Naive thymus-derived CD4-positive, alpha-beta T cell (primary cell): Measurements from ENCODE around the gene NFIC. TPM values are rescaled to one million over a fixed set of nuclear protein-coding genes. Genes with fewer than 3 reads are reported as not detected.
A peak's percentile ranks its signal among the peaks of the same experiment; 100 is the strongest.

Source experiments
- ATAC-seq: fragments of 150-1000 bp; cut with Tn5 transposase; 2 replicates; pipeline ENCODE4 v1.10.0; 2021; ENCODE audit warnings: mild to moderate bottlenecking, moderate library complexity
- CTCF ChIA-PET: fragments of 350-600 bp; sonication (Branson Sonifier 250); formaldehyde crosslinking; loops from one replicate; lab custom pipeline; 2021; ENCODE audit warnings: antibody characterized with exemption; lab: Charles Lee
- POLR2A ChIA-PET: fragments of 350-600 bp; sonication (Branson Sonifier 250); formaldehyde crosslinking; loops from one replicate; lab custom pipeline; 2021; ENCODE audit warnings: antibody characterized with exemption, inconsistent platforms; lab: Charles Lee
- DNase-seq, 9 donors: peaks; one replicate each; pipeline versions ENCODE4 v3.0.0 to v3.0.0-alpha.2; 2020 to 2022; ENCODE audit warnings: mixed read lengths in 1 of 9
- H3K27ac ChIP-seq: one replicate; pipeline ENCODE4 v1.7.0; 2013; ENCODE audit warnings: mild to moderate bottlenecking, low read depth, low read length, moderate library complexity
- H3K27me3 ChIP-seq, 2 donors: one replicate each; pipeline ENCODE4 v1.7.0; 2013; ENCODE audit warnings: low read length in 2 of 2, mild to moderate bottlenecking in 2 of 2, moderate library complexity in 2 of 2; ENCODE audit not compliant: control insufficient read depth in 2 of 2, insufficient read depth in 2 of 2
- H3K36me3 ChIP-seq, 3 experiments: 1 replicate in 2 of 3; 2 replicates in 1 of 3; pipeline ENCODE4 v1.7.0; 2013; ENCODE audit warnings: low read length in 3 of 3, mild to moderate bottlenecking in 3 of 3, moderate library complexity in 1 of 3; ENCODE audit not compliant: insufficient read depth in 3 of 3, control insufficient read depth in 2 of 3
- H3K4me1 ChIP-seq, 2 donors: one replicate each; pipeline ENCODE4 v1.7.0; 2013; ENCODE audit warnings: low read length in 2 of 2, mild to moderate bottlenecking in 2 of 2, moderate library complexity in 1 of 2; ENCODE audit not compliant: control insufficient read depth in 2 of 2, insufficient read depth in 2 of 2
- H3K4me3 ChIP-seq: 2 replicates; pipeline ENCODE4 v1.7.0; 2013; ENCODE audit warnings: mild to moderate bottlenecking, low read length
- H3K9me3 ChIP-seq, 3 experiments: 1 replicate in 2 of 3; 2 replicates in 1 of 3; pipeline ENCODE4 v1.7.0; 2013; ENCODE audit warnings: low read length in 3 of 3; ENCODE audit not compliant: control insufficient read depth in 2 of 3
- H3K27ac Mint-ChIP-seq, 9 donors: one replicate each; pipeline ENCODE4 v1.8.0; 2020 to 2022; ENCODE audit warnings: mixed read lengths in 9 of 9, mild to moderate bottlenecking in 8 of 9, moderate library complexity in 5 of 9, inconsistent platforms in 2 of 9
- H3K27me3 Mint-ChIP-seq, 5 donors: one replicate each; pipeline ENCODE4 v1.8.0; 2021 to 2022; ENCODE audit warnings: mixed read lengths in 5 of 5, mild to moderate bottlenecking in 1 of 5
- H3K36me3 Mint-ChIP-seq, 5 donors: one replicate each; pipeline ENCODE4 v1.8.0; 2020 to 2022; ENCODE audit warnings: mixed read lengths in 5 of 5, mild to moderate bottlenecking in 3 of 5, inconsistent platforms in 1 of 5
- H3K4me1 Mint-ChIP-seq, 7 donors: one replicate each; pipeline ENCODE4 v1.8.0; 2020 to 2022; ENCODE audit warnings: mixed read lengths in 7 of 7, mild to moderate bottlenecking in 3 of 7, inconsistent platforms in 1 of 7
- H3K4me3 Mint-ChIP-seq, 10 donors: one replicate each; pipeline ENCODE4 v1.8.0; 2020 to 2022; ENCODE audit warnings: mild to moderate bottlenecking in 10 of 10, mixed read lengths in 10 of 10, moderate library complexity in 6 of 10, inconsistent platforms in 2 of 10
- H3K9me3 Mint-ChIP-seq, 11 donors: one replicate each; pipeline ENCODE4 v1.8.0; 2020 to 2022; ENCODE audit warnings: mixed read lengths in 11 of 11, mild to moderate bottlenecking in 4 of 11, inconsistent platforms in 1 of 11, moderate library complexity in 1 of 11
- intact Hi-C, 2 donors: fragments of 100-400 bp; cut with micrococcal nuclease; formaldehyde crosslinking; loops; one replicate each; pipeline ENCODE4 v1.15.1; 2023
- polyA plus RNA-seq, 2 donors: library from polyadenylated mRNA; unstranded; fragments of 300-500 nt; fragmentation: Illumina TruSeq; gene quantifications; one replicate each; pipeline ENCODE4 v1.2.3, GENCODE V29; 2021
- total RNA-seq, 6 experiments: library from RNA in 5 of 6; stranded (reverse) in 5 of 6; gene quantifications; 1 replicate in 5 of 6; 2 replicates in 1 of 6; pipeline ENCODE4 v1.2.3 and lab custom pipeline; 2021 to 2026

Gene NFIC
- total and polyA plus RNA-seq, 7 experiments from 2014 or later, result 12.2 to 35.2 (median 31.1) TPM

DNA sequence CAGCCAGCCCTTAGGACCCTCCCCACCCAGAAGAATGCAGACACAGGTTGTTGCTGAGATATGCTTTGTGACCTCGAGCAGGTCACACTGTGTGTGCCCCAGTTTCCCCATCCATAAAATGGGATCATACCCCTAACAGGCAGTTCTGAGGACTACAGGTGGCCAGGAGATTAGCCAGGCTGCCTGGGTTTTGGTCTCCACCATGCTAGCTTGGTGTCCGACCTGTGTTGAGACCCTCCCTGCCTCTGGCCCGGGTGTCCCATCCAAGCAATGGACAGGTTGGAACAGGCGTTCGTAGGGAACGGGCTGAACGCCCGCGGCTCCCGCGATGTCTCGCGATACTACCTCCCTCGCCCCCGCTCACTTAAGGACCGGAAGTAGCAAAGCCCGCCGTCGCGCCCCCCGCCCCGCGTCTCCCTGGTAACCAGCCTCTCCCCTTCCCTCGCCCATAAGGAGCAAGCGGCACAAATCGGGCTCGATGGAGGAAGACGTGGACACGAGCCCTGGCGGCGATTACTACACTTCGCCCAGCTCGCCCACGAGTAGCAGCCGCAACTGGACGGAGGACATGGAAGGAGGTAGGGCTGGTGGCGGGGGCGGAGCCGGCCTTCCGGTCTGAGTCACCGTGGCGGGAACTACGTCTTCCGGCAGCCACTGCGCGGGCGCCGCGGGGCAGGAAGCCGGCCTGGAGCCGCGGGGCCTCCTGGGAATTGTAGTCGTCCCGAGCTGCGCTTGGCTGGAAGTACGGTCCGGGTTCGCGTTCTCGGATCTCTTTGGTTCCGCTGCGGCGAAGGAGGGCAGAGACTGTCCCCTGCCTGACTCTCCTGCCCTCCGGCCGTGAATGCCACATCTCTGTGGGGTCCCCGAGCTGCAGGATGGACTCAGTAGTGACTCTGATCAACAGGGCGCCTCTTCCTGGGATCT, 68.5 kb downstream of the NFIC start:
- H3K4me3 Mint-ChIP-seq, result peak overlapping the region; percentile 87 to 100 (median 96)
- DNase-seq (peak; percentile 91 to 97 (median 96)), ATAC-seq (peak; percentile 99)
- POLR2A ChIA-PET, result interaction anchor here (0.6 to 0.9 kb wide), 6 partner anchors 72 to 389 kb away, joined by 3 read pairs; no protein-coding TSS in a partner anchor
- peaks cover 0 to 10% (median 0%) of the 10 kb centered on the region in 5 donors for H3K36me3 Mint-ChIP-seq
- H3K9me3 Mint-ChIP-seq, result peaks cover 0 to 3% (median 0%) of the 10 kb centered on the region in 11 donors
- no peaks in the 10 kb centered on the region for H3K27me3 Mint-ChIP-seq
- Histone ChIP-seq H3K27ac (peak overlapping the region; percentile 86), H3K4me1 (peaks cover 9 to 11% of the 10 kb centered on the region in 2 donors), H3K27me3 (no peaks in the 10 kb centered on the region), H3K9me3 (no peaks in the 10 kb centered on the region), H3K36me3 (peaks cover 0 to 4% (median 0%) of the 10 kb centered on the region in 3 experiments), H3K4me3 (peak overlapping the region; percentile 70)
- H3K4me1 Mint-ChIP-seq, result peaks cover 7 to 18% (median 14%) of the 10 kb centered on the region in 7 donors
- CTCF ChIA-PET, result interaction anchor here (0.6 to 1.0 kb wide), 3 partner anchors 38 to 206 kb away, joined by 3 to 8 read pairs (median 5); no protein-coding TSS in a partner anchor
- intact Hi-C loops, result loop anchor here (1.0 to 10.0 kb wide), 10 partner anchors 71 to 892 kb away; partner anchors contain the start of genes FZR1 (in 2 of the 2), NCLN (in 2 of the 2), APBA3 (in 1 of the 2) and MRPL54 (in 1 of the 2)
- H3K27ac Mint-ChIP-seq, result peak overlapping the region; percentile 95 to 99 (median 98)

DNA sequence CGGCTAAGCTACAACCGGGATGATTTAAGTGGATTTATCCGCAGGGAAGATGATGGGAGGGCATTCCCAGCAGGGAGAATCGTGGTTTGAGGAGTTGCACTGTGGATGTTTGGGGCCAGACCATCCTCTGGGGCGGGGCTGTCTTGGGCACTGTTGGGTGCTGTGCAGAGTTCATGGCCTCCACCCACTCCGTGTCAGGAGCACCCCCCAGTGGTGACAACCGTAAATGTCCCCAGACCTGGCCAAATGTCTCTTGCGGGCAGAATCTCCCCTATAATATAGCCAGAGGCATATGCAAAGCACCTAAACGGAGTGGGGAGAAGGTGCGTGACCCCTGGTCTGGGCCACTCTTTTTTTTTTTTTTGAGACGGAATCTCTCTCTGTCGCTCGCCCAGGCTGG, 73.7 kb downstream of the NFIC start:
- H3K9me3 Mint-ChIP-seq, result peaks cover 0 to 2% (median 0%) of the 10 kb centered on the region in 11 donors
- Histone ChIP-seq H3K27ac (no peak overlapping the region), H3K4me3 (no peak overlapping the region), H3K4me1 (peaks cover 4 to 5% of the 10 kb centered on the region in 2 donors), H3K27me3 (no peaks in the 10 kb centered on the region), H3K9me3 (no peaks in the 10 kb centered on the region), H3K36me3 (peaks cover 0 to 7% (median 4%) of the 10 kb centered on the region in 3 experiments)
- ChIA-PET CTCF (interaction anchor here (1.0 kb wide), 1 partner anchor 10 kb away, joined by 4 read pairs; no protein-coding TSS in a partner anchor), POLR2A (no interaction called here)
- intact Hi-C loops, result loop anchor here in 1 of 2 donors (1.0 kb wide), 1 partner anchor 113 kb away; no protein-coding TSS in a partner anchor
- ATAC-seq (peak; percentile 70), DNase-seq (peak; percentile 29 to 58 (median 36))
- no peaks in the 10 kb centered on the region for H3K36me3 Mint-ChIP-seq
- H3K27ac Mint-ChIP-seq, result no peak overlapping the region
- H3K27me3 Mint-ChIP-seq, result no peaks in the 10 kb centered on the region
- peaks cover 5 to 20% (median 11%) of the 10 kb centered on the region in 7 donors for H3K4me1 Mint-ChIP-seq
- H3K4me3 Mint-ChIP-seq, result no peak overlapping the region

DNA sequence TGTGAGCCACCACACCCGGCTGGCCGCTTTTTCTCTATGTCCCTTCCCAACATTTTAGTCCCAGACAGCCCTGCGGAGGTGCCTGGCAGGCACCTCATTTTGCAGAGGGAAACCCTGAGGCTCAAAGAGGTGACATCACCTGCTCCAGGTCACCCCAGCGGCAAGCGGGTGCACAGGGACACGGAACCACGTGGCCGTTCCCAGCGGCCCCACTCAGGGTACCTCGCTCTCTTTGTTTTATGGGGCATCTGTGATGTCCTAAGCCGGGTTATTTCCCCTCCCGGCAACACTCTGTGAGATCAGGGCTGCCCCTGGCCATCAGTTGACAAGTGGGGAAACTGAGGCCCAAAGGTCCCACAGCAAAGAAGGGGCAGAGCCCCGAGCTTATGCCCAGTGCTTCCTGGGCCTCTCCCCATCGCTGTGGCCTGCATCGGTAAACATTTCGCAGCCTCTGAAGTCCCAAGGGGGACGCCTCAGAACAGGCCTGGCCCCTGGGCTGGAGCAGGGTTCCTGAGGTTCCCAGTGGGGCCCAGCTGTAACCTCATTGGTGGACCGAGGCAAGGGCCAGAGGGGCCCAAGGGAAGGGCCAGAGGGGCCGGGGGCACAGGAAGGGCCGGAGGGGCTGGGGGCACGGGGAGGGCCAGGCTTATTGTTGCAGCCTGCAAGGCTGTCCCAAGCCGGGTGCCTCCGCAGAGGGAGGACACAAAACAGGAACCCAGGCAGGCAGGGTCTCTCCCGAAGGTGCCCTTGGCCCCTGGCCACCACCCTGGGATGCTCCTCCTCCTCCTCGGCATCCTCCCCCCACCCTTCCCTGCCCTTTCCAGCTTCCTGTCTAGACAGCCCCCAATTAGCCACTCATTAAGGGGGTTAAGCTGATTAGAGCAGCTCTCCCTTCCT, 75.0 kb downstream of the NFIC start:
- H3K27ac ChIP-seq, result no peak overlapping the region
- no peaks in the 10 kb centered on the region for H3K9me3 ChIP-seq
- Mint-ChIP-seq H3K9me3 (peaks cover 0 to 2% (median 0%) of the 10 kb centered on the region in 11 donors), H3K27ac (no peak overlapping the region), H3K4me1 (peaks cover 0 to 14% (median 7%) of the 10 kb centered on the region in 7 donors), H3K36me3 (no peaks in the 10 kb centered on the region), H3K4me3 (no peak overlapping the region), H3K27me3 (no peaks in the 10 kb centered on the region)
- no peak overlapping the region for H3K4me3 ChIP-seq
- POLR2A ChIA-PET, result interaction anchor here (0.6 kb wide), 1 partner anchor 38 kb away, joined by 4 read pairs; no protein-coding TSS in a partner anchor
- H3K4me1 ChIP-seq, result no peaks in the 10 kb centered on the region
- H3K27me3 ChIP-seq, result no peaks in the 10 kb centered on the region
- ATAC-seq (no peak), DNase-seq (no peak)
- CTCF ChIA-PET, result interaction anchor here (1.6 kb wide), 1 partner anchor 12 kb away, joined by 8 read pairs; no protein-coding TSS in a partner anchor
- H3K36me3 ChIP-seq, result peaks cover 0 to 18% (median 4%) of the 10 kb centered on the region in 3 experiments
- intact Hi-C loops, result no loop called here

GRCh38 chr19:3441986-3442329, 75.6 kb downstream of the NFIC start:
- ATAC-seq (no peak), DNase-seq (no peak)
- H3K4me1 Mint-ChIP-seq, result peaks cover 0 to 14% (median 7%) of the 10 kb centered on the region in 7 donors
- CTCF ChIA-PET, result interaction anchor here (1.6 kb wide), 1 partner anchor 13 kb away, joined by 8 read pairs; no protein-coding TSS in a partner anchor
- Histone ChIP-seq H3K4me3 (no peak overlapping the region), H3K4me1 (no peaks in the 10 kb centered on the region), H3K36me3 (peaks cover 0 to 18% (median 4%) of the 10 kb centered on the region in 3 experiments), H3K27me3 (no peaks in the 10 kb centered on the region), H3K27ac (no peak overlapping the region), H3K9me3 (no peaks in the 10 kb centered on the region)
- POLR2A ChIA-PET, result interaction anchor here (0.6 kb wide), 1 partner anchor 37 kb away, joined by 4 read pairs; no protein-coding TSS in a partner anchor
- intact Hi-C loops, result no loop called here
- H3K27ac Mint-ChIP-seq, result no peak overlapping the region
- H3K4me3 Mint-ChIP-seq, result no peak overlapping the region
- H3K36me3 Mint-ChIP-seq, result no peaks in the 10 kb centered on the region
- H3K27me3 Mint-ChIP-seq, result no peaks in the 10 kb centered on the region
- no peaks in the 10 kb centered on the region for H3K9me3 Mint-ChIP-seq

GRCh38 chr19:3442487-3443071, 76.2 kb downstream of the NFIC start:
- Mint-ChIP-seq H3K4me3 (no peak overlapping the region), H3K27me3 (no peaks in the 10 kb centered on the region), H3K27ac (no peak overlapping the region), H3K9me3 (no peaks in the 10 kb centered on the region), H3K36me3 (no peaks in the 10 kb centered on the region), H3K4me1 (peaks cover 0 to 14% (median 7%) of the 10 kb centered on the region in 7 donors)
- no peaks in the 10 kb centered on the region for H3K4me1 ChIP-seq
- DNase-seq (no peak), ATAC-seq (no peak)
- POLR2A ChIA-PET, result interaction anchor here (0.6 kb wide), 1 partner anchor 1287 kb away, joined by 4 read pairs; no protein-coding TSS in a partner anchor
- no peaks in the 10 kb centered on the region for H3K27me3 ChIP-seq
- H3K9me3 ChIP-seq, result no peaks in the 10 kb centered on the region
- no peak overlapping the region for H3K27ac ChIP-seq
- CTCF ChIA-PET, result interaction anchor here (1.6 kb wide), 1 partner anchor 14 kb away, joined by 8 read pairs; no protein-coding TSS in a partner anchor
- H3K36me3 ChIP-seq, result peaks cover 0 to 21% (median 4%) of the 10 kb centered on the region in 3 experiments
- H3K4me3 ChIP-seq, result no peak overlapping the region
- intact Hi-C loops, result no loop called here
